ENCODE data around the gene MAD1L1.
A peak's percentile ranks its signal among the peaks of the same experiment; 100 is the strongest.
"Not testable (repeated sequence)": the region's sequence is repeated elsewhere in the genome, so short reads cannot be mapped to it uniquely, and the experiment has no call there.

The MAD1L1 gene

GRCh38 chr7:2232766-2233520, at the start of gene MAD1L1:
Gene MAD1L1 (minus strand): TSS chr7:2232945. CDS start chr7:2230133, 2,812 bp downstream.
- DNase-seq: peak in 57 of 58 donors; percentile 30 to 90 (median 76)

DNA sequence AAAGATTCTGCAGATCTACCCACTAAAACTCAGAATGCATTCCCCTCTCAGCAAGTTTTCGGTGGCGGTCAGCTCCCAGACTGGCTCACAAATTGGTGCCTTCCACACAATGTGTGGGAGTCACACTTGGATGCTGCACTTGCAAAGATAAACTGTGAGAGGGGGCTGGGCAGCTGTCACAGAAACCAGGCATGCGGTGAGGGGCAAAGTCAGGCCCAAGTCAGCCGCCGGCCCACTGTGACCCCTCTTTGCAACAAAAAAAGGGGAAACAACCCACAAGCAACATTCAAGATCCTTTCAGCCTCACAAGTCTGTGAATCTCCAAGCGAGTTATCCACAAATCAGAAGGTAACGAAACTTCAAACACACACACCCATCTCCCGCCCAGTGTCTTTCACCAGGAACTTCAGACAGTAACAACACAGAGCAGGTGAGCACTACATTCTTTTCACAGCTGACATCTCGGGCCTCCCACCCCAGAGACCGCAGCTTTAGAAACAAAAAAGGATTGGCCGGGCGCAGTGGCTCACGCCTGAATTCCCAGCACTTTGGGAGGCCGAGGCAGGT, 49.5 kb upstream of the MAD1L1 start:
- DNase-seq: peak in 2 of 58 donors; percentile 7 to 31

GRCh38 chr7:2281541-2281940, 48.8 kb upstream of the MAD1L1 start:
- peak in 2 of 58 donors; percentile 12 to 15 for DNase-seq

- DNase-seq: no peak
These were observed 47.7 kb upstream of the MAD1L1 start for GRCh38 chr7:2280424-2280823.

DNA sequence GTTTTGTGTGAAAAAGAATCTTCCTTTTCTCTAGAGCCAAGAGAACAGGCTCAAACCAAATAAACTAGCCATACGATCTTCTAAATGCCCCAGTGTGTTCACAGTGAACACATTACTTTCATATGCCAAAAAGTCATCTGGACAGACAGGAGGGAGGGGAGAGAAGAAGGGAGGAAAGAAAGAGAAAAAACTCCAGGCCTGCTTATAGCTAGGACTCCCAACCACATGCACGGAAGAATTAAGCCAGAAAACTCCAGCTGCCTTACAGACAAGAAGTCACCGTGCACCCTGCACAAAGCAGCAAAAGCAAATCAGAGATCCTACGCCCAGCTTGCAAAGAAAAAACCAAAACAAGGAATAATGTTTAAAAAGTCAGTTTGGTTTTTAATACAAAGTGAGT, 47.2 kb upstream of the MAD1L1 start:
- no peak for DNase-seq

- DNase-seq: no peak
These were observed 45.3 kb upstream of the MAD1L1 start for GRCh38 chr7:2278026-2278425.

GRCh38 chr7:2276107-2276506, 43.4 kb upstream of the MAD1L1 start:
- peak in 5 of 58 donors; percentile 1 to 30 (median 17) for DNase-seq

DNA sequence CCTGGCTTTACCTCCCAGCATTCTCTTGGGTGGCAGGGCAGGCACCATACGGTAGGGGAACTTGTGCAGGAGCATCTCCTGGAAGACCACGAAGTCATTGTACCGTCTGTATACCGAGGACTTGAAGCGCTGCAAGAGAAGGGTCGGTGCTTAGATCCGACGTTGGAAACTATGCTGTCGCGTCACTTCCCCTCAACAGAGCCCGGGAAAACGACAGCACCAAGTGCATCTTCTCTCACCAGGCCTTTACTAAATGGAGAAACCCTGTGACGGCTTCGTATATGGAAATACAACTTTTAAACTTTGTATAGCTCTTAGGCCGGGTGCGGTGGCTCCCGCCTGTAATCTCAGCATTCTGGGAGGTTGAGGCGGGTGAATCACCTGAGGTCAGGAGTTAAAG, 42.4 kb upstream of the MAD1L1 start:
- DNase-seq: no peak

DNA sequence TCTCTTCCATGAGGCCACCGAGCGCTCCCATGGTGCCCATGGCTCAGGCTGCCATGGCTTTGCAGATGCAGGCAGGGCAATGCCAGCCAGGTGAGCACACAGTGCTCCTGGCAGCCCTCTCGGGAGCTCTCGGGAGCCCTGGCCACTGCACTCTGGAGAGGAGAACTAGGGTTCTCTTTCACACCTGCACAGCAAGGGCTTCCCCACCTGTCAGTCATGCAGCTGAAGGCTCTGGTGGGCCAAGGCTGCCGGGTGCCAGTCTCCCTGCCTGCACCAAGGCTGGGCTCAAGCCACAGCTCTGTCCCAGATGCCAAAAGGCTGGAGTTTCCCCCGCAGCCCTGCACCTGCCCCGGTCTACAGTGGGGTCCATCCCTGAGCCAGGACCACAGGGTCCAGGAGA, 41.9 kb upstream of the MAD1L1 start:
- no peak for DNase-seq

- DNase-seq: no peak
These were observed 41.1 kb upstream of the MAD1L1 start for GRCh38 chr7:2273866-2274265.

DNA sequence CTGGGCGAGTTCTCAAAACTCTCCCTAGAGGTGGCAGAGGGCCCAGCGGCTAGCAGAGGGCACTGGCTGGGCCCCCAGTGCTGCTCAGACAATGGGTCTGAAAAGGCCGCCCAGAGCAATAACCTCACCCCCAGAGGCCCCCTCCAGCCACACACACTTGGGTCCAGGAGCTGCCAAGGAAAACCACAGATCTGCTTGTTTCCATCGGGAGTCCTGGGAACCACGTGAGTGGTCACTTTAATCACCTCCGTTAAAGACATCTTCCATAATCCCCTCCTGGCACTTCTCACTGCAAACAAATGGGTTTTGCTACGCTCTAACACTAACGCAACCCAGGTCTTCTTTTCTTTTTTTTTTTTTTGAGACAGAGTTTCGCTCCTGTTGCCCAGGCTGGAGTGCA, 39.3 kb upstream of the MAD1L1 start:
- peak in 14 of 58 donors; percentile 17 to 64 (median 35) for DNase-seq

DNA sequence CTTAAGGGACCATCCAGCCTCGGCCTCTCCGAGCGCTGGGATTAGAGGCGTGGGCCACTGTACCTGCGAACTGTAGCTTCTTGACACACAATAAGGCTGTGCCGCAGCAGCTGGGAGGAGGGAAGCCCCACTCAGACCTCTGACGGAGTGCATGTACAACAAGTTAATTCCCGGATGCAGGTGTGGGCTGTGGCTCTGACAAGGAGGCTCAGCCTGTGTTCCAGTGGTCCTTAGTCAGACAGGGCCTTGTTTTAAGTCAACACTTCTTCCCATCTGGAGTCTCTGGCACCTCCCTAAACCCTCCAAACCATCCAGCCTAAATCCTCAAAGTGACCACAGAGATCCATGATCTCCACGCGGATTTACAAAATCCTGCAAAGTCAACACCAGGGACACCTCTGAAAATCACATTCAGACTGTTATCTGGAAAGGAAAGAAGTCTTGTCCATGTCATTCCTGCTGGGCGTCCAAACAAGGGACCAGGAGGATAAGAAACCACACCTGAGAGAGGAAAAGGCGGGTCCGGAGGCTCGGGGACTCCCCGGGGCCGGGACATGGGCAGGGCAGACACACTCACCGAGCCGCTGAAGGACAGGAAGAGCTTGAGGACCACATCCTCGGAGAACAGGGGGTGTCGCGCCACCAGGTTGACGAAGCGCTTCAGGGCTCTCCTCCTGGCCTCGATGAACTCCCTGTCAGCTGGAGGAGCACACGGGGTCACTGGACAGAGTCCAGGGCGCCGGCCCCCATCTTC, 38.7 kb upstream of the MAD1L1 start:
- no peak for DNase-seq

DNA sequence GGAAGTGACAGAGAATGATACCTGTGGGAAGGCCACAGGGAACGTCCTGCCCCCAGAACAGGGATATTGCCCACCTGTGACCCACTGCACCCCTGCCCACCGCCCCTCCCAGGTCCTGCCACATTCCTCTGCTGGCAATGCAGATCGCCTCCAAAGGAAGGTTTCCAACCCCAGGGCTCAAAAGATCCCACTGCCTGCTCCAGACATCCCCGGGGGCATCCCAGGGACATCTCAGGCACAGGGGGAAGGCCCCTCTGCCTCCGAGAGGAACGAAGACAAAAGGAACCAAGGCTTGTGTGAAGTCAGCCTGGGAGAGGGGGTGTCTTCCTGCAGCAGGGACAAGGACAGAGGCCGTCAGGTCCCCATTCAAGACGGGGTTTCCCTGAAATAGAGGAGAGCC, 37.8 kb upstream of the MAD1L1 start:
- no peak for DNase-seq

GRCh38 chr7:2269991-2270460, 37.3 kb upstream of the MAD1L1 start:
- DNase-seq: no peak

DNA sequence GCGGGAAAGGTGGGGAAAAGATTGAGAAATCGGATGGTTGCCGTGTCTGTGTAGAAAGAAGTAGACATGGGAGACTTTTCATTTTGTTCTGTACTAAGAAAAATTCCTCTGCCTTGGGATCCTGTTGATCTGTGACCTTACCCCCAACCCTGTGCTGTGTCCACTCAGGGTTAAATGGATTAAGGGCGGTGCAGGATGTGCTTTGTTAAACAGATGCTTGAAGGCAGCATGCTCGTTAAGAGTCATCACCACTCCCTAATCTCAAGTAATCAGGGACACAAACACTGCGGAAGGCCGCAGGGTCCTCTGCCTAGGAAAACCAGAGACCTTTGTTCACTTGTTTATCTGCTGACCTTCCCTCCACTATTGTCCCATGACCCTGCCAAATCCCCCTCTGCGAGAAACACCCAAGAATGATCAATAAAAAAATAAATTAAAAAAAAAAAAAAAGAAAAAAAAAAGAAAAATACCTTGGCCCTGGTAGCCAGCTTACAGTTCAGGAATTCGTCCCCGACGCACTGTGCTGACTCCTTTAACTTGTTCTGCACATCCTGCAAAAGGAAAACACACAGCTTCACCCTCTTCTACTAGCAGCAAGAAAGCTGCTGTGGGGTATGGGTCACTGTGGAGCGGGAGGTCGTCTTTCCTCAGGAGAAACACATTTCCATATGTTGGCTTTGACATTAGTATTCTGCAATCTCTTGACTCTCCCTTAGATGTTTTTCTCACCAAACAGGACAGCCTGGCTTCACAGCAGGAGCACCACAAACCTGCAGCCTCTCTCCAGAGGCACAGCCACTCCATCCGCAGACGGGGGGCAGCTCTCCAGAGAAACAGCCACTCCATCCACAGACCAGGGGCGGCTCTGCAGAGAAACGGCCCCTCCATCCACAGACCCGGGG, 36.6 kb upstream of the MAD1L1 start:
- not testable (repeated sequence) for DNase-seq

DNA sequence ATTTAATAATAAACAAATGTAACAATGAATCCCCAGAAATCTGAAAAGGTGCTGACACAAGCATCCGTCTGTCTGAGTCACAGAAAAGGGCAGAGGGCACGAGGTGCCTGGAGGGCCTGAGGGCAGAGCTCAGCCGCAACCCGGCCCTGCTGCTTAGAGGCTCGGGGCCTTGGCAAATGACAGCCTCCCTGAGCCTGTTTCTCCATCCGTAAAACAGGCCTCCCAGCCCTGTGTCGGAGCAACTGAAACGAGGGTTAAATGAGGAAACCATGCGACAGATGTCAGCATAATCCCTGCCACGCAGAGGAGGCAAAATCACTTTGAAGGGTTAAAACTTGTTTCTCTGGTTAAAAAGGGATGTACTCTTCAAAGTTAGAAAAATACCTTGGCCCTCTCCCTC, 34.2 kb upstream of the MAD1L1 start:
- DNase-seq: no peak

GRCh38 chr7:2264158-2264557, 31.4 kb upstream of the MAD1L1 start:
- no peak for DNase-seq

- DNase-seq: no peak
These were observed 30.4 kb upstream of the MAD1L1 start for GRCh38 chr7:2263176-2263575.

DNA sequence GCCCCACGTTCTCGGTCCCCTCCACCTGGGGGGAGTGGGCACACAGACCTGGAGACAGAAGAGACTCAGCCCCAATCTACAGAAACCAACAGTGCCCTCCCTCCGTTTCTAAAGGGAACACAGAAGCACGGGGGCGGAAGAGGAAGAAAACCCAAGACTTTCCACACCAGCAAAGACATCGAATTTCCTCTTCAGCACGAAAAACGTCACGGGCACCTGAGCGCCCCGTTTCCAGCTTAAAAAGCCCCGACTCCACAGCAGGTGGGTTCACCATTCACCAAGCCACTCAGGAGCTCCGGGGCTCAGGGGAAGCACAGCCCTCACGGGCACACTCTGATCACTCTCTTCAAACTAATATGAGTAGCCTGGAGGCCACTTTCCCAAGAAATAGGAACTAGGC, 28.9 kb upstream of the MAD1L1 start:
- peak in 3 of 58 donors; percentile 10 to 43 (median 28) for DNase-seq

GRCh38 chr7:2260820-2261219, 28.1 kb upstream of the MAD1L1 start:
- no peak for DNase-seq

GRCh38 chr7:2259480-2259879, 26.7 kb upstream of the MAD1L1 start:
- no peak for DNase-seq

Measured in anterior cingulate cortex (tissue), 58 donors.